ENCODE measurements around the gene MUC5AC. TPM values are rescaled to one million over a fixed set of nuclear protein-coding genes. Genes with fewer than 3 reads are reported as not detected.

MUC5AC gene
- polyA plus RNA-seq, 3 donors = 0.03 to 24.5 (median 0.56) TPM

DNA sequence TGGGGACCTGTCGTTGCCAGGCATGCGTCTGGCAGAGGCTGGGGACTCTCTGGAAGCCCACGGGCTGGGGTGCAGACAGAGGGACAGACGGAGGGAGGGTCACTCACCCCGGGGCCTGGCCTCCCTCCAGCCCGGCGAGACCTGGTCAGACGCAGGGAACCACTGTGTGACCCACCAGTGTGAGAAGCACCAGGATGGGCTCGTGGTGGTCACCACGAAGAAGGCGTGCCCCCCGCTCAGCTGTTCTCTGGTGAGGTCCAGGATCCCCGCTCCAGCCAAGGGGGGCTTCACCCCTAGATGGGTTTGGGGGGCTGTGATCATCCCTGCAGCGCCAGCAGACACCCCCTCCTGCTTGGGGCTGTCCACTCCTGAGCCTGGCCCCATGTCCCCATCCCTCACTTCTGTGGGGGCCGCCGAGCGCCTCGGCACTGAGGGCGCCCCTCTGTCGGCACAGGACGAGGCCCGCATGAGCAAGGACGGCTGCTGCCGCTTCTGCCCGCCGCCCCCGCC, 41.5 kb downstream of the MUC5AC start:
- WGBS, 3 donors = 65 to 75% (median 73%) methylated on average over 24 to 27 of the region's 27 CpGs
- no peak overlapping the region for H3K27ac ChIP-seq (ENCODE audit: low read depth, low read length)

DNA sequence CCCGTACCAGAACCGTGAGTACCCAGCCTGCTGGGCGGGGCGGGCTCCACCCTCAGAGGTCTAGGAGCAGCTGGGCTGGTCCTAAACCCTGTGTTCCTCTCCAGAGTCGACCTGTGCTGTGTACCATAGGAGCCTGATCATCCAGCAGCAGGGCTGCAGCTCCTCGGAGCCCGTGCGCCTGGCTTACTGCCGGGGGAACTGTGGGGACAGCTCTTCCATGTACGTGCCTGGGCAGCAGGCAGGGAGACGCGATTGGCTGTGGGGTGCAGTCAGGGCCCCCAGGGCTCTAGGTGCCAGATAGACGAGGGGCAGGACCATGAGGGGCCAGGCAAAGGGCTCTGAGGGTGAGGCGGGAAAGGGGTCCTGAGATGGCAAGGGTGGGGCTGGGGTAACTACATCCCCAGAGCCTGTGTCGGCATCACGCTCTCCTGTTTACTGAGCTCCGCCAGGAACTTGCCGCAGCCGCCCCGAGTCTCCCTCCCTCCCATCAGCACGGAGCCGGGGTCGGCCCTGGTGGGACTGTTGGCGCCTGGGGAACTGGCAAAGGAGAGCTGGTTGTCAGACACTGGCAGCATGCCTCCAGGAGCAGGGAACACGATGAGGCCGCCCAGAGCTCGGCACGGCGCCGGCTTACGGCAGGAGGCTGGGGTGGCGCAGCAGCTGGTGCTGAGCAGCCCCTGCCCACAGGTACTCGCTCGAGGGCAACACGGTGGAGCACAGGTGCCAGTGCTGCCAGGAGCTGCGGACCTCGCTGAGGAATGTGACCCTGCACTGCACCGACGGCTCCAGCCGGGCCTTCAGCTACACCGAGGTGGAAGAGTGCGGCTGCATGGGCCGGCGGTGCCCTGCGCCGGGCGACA, 42.2 kb downstream of the MUC5AC start:
- WGBS, 3 donors = 62 to 73% (median 65%) methylated on average over 43 to 47 of the region's 47 CpGs
- H3K27ac ChIP-seq (ENCODE audit: low read depth, low read length) = no peak overlapping the region

DNA sequence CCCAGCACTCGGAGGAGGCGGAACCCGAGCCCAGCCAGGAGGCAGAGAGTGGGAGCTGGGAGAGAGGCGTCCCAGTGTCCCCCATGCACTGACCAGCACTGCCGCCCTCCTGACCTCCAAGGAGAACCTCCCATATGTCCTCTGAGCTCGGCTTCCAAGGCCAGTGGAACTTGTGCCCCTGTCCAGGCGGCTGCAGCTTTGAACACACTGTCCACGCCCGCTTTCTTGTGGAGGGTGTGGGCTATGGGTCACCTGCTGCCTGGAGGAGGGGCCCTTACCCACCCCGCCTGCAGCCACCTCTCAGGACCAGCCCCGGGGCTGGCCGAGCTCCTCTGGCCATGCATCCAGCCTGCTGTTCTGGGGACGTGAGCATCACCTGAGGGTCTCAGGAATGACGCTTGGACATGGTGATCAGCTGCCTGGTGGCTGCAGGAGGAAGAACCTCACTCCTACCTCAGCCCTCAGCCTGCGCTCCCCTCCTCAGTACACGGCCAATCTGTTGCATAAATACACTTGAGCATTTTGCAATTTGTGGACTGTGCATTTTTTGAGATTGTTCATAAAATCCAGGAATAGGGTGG, 42.9 kb downstream of the MUC5AC start:
- 65 to 72% (median 66%) methylated on average over 15 to 16 of the region's 16 CpGs for WGBS, 3 donors
- H3K27ac ChIP-seq (ENCODE audit: low read depth, low read length) = no peak overlapping the region

DNA sequence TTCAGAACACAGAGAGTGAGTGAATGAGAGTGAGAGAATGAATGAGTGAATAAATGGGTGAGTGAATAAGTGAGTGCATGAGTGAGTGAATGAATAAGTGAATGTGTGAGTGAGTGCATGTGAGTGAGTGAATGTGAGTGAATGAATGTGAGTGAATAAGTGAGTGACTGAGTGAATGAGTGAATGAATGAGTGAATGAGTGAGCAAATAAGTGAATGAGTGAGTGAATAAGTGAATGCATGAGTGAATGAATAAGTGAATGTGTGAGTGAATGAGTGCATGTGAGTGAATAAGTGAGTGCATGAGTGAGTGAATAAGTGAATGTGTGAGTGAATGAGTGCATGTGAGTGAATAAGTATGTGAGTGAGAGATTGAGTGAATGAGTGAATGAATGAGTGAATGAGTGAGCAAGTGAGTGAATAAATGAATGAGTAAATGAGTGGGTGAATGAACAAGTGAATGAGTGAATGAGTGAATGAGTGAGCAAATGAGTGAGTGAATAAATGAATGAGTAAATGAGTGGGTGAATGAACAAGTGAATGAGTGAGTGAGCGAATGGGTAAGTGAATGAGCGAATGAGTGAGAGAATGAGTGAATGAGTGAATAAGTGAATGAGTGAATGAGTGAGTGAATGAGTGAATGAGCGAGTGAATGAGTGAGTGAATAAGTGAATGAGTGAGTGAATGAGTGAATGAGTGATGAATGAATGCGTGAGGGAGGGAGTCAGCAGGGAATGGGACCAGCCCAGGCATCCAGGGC, 43.8 kb downstream of the MUC5AC start:
- WGBS, 3 donors = 79 to 87% (median 81%) methylated on average over 4 of the region's 4 CpGs
- no peak overlapping the region for H3K27ac ChIP-seq (ENCODE audit: low read depth, low read length)

DNA sequence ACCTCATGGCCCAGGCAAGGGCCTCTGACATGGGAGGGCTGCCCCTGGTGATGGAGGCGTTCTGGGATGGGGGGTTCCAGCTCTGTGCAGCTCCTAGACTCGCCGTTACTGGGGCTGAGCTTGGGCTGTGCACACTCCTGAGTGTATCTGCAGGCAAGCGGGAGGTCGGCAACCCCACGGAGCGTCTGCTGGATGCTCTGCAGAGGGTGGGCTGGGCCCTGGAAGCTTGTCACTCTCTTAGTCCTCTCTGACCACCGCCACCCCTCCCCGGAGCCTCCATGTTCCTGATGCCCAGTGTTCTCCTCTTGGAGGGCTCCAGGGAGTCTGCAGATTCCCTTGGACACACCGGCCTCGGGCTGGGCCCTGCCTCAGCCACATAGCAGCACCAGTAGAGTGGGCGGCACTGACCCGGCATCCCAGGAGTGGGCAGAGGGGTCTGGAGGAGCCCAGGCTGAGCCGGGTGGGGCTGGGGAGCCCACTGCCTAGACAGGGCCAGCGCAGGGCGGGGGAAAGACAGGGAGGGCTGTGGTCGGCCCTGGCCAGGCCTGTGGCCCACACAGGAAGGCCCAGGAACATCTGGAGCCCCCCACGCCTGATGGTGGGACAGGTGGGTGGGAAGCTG, 44.5 kb downstream of the MUC5AC start:
- no peak overlapping the region for H3K27ac ChIP-seq (ENCODE audit: low read depth, low read length)
- 47 to 49% (median 47%) methylated on average over 11 to 18 of the region's 18 CpGs for WGBS, 3 donors

DNA sequence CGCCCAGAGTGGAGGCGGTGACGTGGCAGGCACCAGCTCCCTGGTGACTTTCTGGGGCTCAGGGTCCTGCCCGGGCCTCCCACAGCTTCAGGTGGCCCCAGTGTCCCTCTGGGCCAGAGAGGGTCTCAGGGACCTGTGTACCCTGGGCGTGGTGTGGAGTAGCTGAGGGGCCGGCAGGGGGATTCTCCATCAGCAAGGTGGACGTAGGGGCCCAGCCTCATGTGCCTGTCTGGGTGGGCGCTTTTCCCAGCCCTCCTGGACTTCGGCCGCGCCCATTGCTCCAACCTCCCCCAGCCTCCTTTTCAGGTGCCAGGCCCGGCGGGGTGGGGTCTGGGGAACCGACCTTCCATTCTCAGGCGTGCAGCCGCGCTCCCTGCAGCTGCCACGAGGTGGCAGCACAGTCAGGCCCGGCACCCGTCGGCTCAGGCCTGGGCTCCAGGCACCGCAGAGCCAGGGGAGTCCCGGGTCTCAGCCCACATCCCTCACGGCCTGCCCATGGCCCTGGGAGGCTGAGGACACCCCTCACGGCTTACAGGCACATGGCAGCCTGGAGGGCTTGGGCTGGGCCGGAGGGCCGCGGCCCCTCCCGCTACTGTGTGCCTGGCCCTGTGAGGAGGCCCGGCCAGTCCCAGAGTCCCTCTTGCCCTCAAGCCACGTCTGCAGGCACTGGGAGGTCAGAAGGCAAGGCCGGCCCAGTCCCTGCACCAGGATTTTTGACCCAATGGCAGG, 45.2 kb downstream of the MUC5AC start:
- no peak overlapping the region for H3K27ac ChIP-seq (ENCODE audit: low read depth, low read length)
- 17 to 23% (median 22%) methylated on average over 31 to 32 of the region's 32 CpGs for WGBS, 3 donors

DNA sequence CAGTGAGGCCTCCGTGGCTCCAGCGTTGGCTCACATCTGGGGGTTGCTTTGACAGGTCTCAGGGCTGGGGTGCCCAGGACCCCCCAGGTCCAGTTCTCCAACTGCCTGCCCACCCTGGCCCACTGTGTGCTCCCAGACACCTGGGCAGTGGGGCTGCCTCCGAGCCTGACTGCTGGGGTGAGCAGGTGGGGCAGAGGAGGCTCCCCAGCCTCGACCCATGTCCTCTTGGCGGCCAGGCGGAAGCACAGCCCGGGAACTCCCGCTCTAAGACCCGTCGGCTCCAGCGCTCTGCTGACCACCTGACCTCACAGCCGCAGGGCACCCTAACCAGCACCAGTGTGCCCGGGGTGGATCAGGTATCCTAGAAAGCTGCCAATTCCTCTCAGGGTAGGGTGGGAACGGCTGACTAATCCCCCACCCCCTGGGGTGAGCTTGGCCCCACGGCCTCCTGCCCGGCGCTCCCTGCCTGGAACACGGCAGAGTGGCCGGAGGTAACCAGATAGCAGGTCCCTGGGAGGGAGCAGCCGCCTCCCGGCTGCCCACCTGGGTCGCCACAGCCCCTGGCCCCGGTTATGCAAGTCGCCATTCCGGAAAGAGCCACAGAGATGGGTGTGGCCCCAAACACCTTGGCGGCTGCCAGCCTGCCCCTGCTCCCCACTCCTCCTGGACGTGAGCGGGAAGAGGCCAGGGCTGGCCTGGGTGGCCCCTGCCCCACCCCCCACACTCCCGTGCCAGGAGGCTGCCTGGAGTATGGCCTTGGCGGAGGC, 45.9 kb downstream of the MUC5AC start:
- no peak overlapping the region for H3K27ac ChIP-seq (ENCODE audit: low read depth, low read length)
- WGBS, 3 donors = 62 to 68% (median 67%) methylated on average over 28 to 30 of the region's 30 CpGs

DNA sequence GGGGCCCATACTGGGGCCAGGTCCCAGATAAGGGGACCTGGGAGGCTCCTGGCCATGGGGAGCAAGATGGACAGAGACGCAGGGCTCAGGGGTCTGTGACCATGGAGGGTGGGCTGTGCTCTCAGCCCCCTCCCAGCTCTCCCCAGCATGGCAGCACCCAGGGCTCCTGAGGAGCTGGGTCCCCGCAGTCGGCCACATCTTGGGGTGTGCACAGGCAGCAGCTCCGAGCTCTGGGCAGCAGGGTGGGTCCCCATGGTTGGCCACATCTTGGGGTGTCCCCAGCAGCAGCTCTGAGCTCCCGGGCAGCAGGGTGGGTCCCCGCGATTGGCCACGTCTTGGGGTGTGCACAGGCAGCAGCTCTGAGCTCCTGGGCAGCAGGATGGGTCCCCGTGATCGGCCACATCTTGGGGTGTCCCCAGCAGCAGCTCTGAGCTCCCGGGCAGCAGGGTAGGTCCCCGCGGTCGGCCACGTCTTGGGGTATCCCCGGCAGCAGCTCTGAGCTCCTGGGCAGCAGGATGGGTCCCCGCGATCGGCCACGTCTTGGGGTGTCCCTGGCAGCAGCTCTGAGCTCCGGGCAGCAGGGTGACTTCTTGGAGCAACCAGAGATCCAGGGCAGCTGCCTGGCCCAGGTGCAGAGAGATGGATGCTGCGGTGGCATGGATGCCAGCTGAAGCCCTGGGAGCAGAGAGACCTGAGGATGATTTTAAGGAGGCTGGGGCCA, 46.8 kb downstream of the MUC5AC start:
- no peak overlapping the region for H3K27ac ChIP-seq (ENCODE audit: low read depth, low read length)
- 81 to 90% (median 82%) methylated on average over 22 of the region's 22 CpGs for WGBS, 3 donors

DNA sequence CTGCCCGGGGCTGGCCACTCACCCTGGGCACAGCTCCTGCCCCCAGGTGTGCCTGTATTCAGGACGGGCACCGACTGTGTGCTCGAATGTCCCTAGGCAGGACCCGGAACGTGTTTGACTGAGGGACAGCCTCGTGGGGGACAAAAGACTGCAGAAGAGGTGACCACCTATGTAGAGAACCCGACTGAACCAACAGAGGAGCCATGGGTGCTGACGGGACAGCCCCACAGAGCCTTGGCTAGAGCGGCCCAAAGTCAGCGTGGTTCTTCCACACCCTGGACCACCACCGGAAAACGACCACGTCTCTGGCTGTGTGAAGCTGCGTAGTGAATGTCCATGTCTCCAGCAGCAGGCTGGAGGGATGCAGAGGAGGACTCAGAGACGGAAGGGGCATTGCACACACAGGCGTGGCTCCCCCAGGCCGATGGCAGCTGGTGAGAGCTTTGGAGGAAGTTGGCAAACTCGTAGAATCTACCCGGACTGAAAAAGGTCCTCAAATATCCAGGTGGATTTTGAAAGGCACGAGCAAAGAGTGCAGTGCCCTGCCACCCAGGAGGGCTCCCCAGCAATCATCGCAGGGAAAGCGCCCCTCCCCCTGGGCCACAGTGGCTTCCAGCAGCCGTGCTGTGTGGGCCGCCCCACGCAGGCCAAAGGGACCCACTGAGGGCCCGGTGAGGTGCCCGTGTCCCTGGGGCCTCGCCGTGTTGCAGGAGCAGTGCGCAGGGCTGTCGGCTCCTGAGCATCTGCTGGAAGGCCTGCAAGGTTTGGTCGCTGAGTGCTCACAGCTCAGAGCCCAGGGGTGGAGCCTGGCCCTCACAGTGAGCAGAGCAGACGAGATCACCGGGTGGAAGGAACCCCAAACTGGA, 47.6 kb downstream of the MUC5AC start:
- no peak overlapping the region for H3K27ac ChIP-seq (ENCODE audit: low read depth, low read length)
- WGBS, 3 donors = 66 to 75% (median 72%) methylated on average over 35 of the region's 35 CpGs

DNA sequence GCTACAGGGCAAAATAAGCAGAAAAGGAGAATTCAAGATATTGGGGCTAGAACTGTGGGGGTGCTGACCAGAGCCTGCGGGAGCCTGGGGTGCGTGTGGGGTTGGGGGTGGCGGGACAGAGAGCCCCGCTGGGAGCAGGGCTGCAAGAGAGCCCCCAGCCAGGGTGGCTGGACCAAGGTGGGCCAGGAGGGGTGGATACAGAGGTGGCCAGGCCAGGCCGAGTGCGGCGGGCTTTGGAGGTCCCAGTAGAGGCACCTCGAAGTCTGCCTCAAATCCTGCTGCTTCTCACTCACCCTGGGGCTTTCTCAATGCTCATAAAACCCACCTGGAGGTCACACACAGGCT, 48.2 kb downstream of the MUC5AC start:
- H3K27ac ChIP-seq (ENCODE audit: low read depth, low read length) = no peak overlapping the region
- WGBS, 3 donors = 89 to 90% (median 89%) methylated on average over 8 of the region's 8 CpGs

DNA sequence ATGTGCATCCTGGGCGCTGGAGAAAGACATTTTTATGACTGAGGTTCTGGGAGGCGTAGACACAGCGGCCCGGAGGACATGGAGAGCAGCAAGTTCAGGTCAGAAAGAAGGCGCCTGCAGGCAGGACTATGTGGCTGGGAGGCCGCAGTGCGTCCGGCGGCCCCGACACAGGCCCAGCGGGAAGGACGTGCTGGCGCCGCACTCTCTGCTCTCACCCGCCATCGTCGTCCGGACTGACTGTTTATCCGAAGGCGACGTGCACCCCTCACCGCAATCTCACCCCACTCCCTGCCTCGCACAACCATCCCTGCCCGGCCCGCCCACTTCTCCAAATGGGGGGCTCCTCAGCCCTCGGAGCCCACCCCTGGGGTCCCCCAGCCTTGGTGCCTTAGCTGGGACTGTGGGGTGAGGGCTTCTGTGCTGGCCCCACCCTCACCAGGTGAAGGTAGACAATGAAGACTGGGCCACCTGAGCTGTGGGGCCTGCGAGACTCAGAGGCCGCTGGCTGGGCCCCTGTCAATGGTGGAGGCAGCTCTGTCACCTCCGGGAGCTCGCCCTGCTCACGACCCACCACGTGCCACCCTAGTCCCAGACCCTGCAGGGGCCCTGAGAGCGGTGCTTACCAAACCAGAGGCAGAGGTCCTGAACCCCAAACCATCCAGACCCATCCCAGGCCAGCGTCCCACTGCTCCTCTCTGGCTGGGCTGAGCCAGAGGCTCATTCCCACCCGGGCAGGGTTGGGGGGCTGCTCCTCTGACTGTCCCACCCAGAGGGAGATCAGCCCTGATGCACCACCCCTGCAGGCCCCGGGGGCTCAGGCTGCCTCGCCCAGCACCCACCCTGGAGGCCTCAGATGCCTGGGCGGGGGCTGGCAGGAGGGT, 48.9 kb downstream of the MUC5AC start:
- no peak overlapping the region for H3K27ac ChIP-seq (ENCODE audit: low read depth, low read length)
- 87 to 88% (median 87%) methylated on average over 37 to 38 of the region's 38 CpGs for WGBS, 3 donors

DNA sequence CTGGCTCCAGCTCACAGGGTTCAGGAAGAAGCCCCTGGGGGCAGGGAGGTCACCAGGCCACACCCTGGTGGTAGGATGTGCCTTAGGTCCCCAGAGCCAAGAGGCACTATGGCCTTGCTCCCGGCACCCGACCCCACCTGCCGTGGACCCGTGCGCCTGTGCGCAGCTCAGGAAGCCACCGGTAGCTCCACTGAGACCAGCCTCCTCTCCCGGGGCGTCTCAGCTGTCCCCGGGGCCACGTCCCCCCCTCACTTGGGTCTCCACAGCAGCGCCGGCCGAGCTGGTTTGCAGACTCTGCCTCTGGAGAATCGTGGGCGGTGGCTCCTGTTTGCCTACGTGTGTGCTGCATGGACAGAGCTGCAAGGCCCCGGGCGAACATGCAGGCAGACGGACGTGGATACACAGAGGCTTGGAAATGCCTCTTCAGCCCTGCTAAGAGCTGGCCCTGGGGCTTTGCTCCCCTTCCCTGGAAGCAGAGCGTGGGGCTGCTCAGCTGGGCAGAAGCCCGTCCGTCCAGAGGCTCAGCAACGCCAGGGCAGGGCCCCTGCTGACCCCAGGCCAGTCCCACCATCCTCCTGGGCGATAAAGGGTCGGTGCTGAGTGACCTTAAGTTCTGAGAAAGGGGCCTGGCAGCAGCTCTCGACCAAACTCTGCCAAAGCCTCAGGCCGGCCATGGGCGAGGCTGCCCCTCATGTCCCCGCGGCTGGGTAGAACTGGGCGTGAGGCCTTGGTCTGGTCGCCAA, 49.8 kb downstream of the MUC5AC start:
- H3K27ac ChIP-seq (ENCODE audit: low read depth, low read length) = no peak overlapping the region
- 77 to 85% (median 85%) methylated on average over 34 of the region's 34 CpGs for WGBS, 3 donors

DNA sequence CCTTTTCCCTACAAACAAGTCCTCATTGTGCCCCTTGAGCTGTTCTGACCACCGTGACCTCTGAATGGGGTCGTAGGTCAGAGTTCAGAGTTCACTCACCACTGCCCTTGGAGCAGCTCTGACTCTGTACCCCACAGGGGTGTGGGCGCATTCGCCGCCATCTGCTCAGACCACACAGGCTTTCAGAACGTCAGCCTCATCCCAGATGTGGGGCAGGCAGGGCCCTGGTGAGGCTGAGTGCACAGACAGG, 50.3 kb downstream of the MUC5AC start:
- 78 to 85% (median 81%) methylated on average over 6 of the region's 6 CpGs for WGBS, 3 donors
- no peak overlapping the region for H3K27ac ChIP-seq (ENCODE audit: low read depth, low read length)

DNA sequence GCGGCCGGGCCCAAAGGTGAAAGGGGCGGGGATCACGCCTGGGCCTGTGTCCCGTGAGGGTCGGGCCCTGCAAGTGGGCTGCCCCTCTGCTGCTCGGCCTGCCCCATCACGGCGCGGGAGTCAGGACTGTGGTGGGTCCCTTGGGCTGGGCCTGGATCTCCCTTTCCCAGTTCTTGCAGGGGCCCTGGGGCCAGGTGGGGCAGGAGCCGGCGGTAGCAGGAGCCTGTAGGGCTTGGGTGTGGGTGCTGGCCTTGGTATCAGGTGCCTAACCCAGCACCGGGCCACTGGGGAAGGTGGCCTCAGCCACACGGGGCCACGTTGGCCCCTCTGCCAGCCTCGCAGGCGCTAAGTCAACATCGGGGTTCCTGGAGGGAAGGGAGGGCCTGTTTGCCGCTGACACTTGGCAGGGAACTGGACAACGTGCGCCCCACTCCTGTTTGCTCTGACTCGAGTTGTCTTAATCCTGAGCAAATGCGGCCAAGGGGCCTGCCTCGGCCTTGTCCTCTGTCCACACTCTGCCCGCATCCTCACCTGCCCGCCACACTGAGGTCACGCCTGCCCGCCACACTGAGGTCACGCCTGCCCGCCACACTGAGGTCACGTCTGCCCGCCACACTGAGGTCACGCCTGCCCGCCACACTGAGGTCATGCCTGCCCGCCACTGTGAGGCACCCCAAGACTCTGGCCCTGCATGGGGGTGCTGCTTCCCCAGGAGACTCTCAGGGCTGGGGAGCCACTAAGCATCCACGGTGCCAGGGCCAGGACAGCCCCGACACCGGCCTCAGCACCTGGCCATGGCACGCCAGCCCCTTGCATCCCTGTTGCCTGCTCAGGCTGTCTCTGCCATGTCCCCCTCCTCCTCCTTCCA, 50.9 kb downstream of the MUC5AC start:
- 81 to 94% (median 89%) methylated on average over 34 to 39 of the region's 39 CpGs for WGBS, 3 donors
- no peak overlapping the region for H3K27ac ChIP-seq (ENCODE audit: low read depth, low read length)

All from adipose tissue (tissue), 3 donors.